H1 (cell line): ENCODE results near the gene CCDC78. TPM values are rescaled to one million over a fixed set of nuclear protein-coding genes. Genes with fewer than 3 reads are reported as not detected.

Source experiments
- CTCF ChIA-PET: fragments of 300-600 bp; sonication (Branson Sonifier 250); formaldehyde crosslinking; loops from one replicate; lab custom pipeline; 2021; ENCODE audit not compliant: partially characterized antibody; lab: Charles Lee
- POLR2A ChIA-PET: fragments of 300-600 bp; sonication (Branson Sonifier 250); formaldehyde crosslinking; loops from one replicate; lab custom pipeline; 2021; ENCODE audit warnings: inconsistent platforms; ENCODE audit not compliant: partially characterized antibody; lab: Charles Lee
- DNase-seq, 2 experiments: peaks; one replicate each; pipeline versions ENCODE4 v3.0.0 to v3.0.0-alpha.2; 2010 to 2022; ENCODE audit warnings: low spot score in 2 of 2, low read depth in 1 of 2, mixed read lengths in 1 of 2
- FAIRE-seq: peaks from 2 replicates; lab custom pipeline; 2011; peaks lifted over from hg19 to GRCh38; lab: Jason Lieb, UNC
- H2AFZ ChIP-seq: 2 replicates; pipeline ENCODE4 v1.8.1; 2012; ENCODE audit warnings: low read length, inconsistent platforms
- H2AK5ac ChIP-seq: 2 replicates; pipeline ENCODE4 v1.6.1; 2013; ENCODE audit warnings: low read depth, low read length
- H2BK120ac ChIP-seq: replicated peaks from 2 replicates; pipeline ENCODE3; 2013; ENCODE audit warnings: low read depth, low read length, inconsistent platforms
- H2BK12ac ChIP-seq: 2 replicates; pipeline ENCODE4 v1.6.1; 2013; ENCODE audit warnings: low read depth, low read length
- H2BK15ac ChIP-seq: 2 replicates; pipeline ENCODE4 v1.6.1; 2013; ENCODE audit warnings: low read length
- H2BK20ac ChIP-seq: 2 replicates; pipeline ENCODE4 v1.6.1; 2013; ENCODE audit warnings: low read length
- H2BK5ac ChIP-seq: 2 replicates; pipeline ENCODE4 v1.6.1; 2013; ENCODE audit warnings: low read depth, low read length
- H3K14ac ChIP-seq: 2 replicates; pipeline ENCODE4 v1.6.1; 2013; ENCODE audit warnings: inconsistent platforms; ENCODE audit not compliant: insufficient read length
- H3K18ac ChIP-seq: 2 replicates; pipeline ENCODE4 v1.6.1; 2013; ENCODE audit warnings: low read length; ENCODE audit errors: extremely low read depth
- H3K23ac ChIP-seq: 2 replicates; pipeline ENCODE4 v1.6.1; 2013; ENCODE audit warnings: inconsistent platforms; ENCODE audit not compliant: insufficient read length
- H3K23me2 ChIP-seq: 2 replicates; pipeline ENCODE4 v1.6.1; 2013; ENCODE audit warnings: low read depth, low read length
- H3K27ac ChIP-seq: 2 replicates; pipeline ENCODE4 v1.6.1; 2011; ENCODE audit warnings: low read depth, low read length, inconsistent platforms
- H3K27me3 ChIP-seq, 4 experiments: replicated peaks in 1 of 4; 1 replicate in 1 of 4; 2 replicates in 3 of 4; pipeline versions ENCODE4 v1.6.1 to v1.8.1; 2011 to 2013; ENCODE audit warnings: low read length in 3 of 4, mild to moderate bottlenecking in 3 of 4, inconsistent platforms in 2 of 4, mixed read lengths in 2 of 4, moderate library complexity in 1 of 4; ENCODE audit not compliant: control insufficient read depth in 3 of 4, insufficient read depth in 3 of 4; ENCODE audit errors: extremely low read depth in 1 of 4
- H3K36me3 ChIP-seq, 4 experiments: 2 replicates each; pipeline versions ENCODE4 v1.6.1 to v1.8.1; 2011 to 2013; ENCODE audit warnings: mild to moderate bottlenecking in 4 of 4, low read length in 3 of 4, moderate library complexity in 2 of 4, control low read depth in 1 of 4, inconsistent platforms in 1 of 4; ENCODE audit not compliant: insufficient read depth in 4 of 4, control insufficient read depth in 2 of 4
- H3K4ac ChIP-seq: replicated peaks from 2 replicates; pipeline ENCODE3; 2013; ENCODE audit warnings: low read length, low read depth, mixed read lengths, inconsistent platforms; ENCODE audit not compliant: insufficient read length
- H3K4me1 ChIP-seq, 4 experiments: replicated peaks in 1 of 4; 1 replicate in 1 of 4; 2 replicates in 3 of 4; pipeline versions ENCODE4 v1.6.1 to v1.8.1; 2011 to 2013; ENCODE audit warnings: low read length in 3 of 4, inconsistent platforms in 2 of 4, mixed read lengths in 1 of 4; ENCODE audit not compliant: insufficient read depth in 4 of 4, control insufficient read depth in 3 of 4
- H3K4me2 ChIP-seq, 2 experiments: 2 replicates each; pipeline versions ENCODE4 v1.6.1 to v1.8.1; 2011 to 2013; ENCODE audit warnings: low read depth in 2 of 2, low read length in 2 of 2, control low read depth in 1 of 2, inconsistent platforms in 1 of 2, mild to moderate bottlenecking in 1 of 2; ENCODE audit not compliant: insufficient read depth in 1 of 2
- H3K4me3 ChIP-seq, 4 experiments: fragments of 200-600, 300-600 bp in 1 of 4; sonication (generic), shearing (Covaris generic), sonication (Bioruptor Twin) in 1 of 4; 2 replicates each; pipeline versions ENCODE4 v1.5.1 to v1.8.1; 2011 to 2016; ENCODE audit warnings: low read length in 4 of 4, low read depth in 3 of 4, control low read depth in 2 of 4, inconsistent platforms in 2 of 4, mild to moderate bottlenecking in 2 of 4, mixed read lengths in 1 of 4, moderate library complexity in 1 of 4; ENCODE audit not compliant: insufficient read depth in 2 of 4; ENCODE audit errors: extremely low read depth in 1 of 4
- H3K56ac ChIP-seq: replicated peaks from 2 replicates; pipeline ENCODE3; 2013; ENCODE audit warnings: low read depth, mild to moderate bottlenecking, mixed read lengths, low read length, inconsistent platforms; ENCODE audit not compliant: insufficient read length
- H3K79me1 ChIP-seq: 2 replicates; pipeline ENCODE4 v1.6.1; 2013; ENCODE audit warnings: low read depth, low read length, control low read depth
- H3K79me2 ChIP-seq, 2 experiments: 2 replicates each; pipeline versions ENCODE4 v1.6.1 to v1.8.1; 2012 to 2013; ENCODE audit warnings: low read length in 2 of 2, mild to moderate bottlenecking in 2 of 2, inconsistent platforms in 1 of 2; ENCODE audit not compliant: insufficient read depth in 2 of 2, control insufficient read depth in 1 of 2
- H3K9ac ChIP-seq, 4 experiments: replicated peaks in 1 of 4; 1 replicate in 1 of 4; 2 replicates in 3 of 4; pipeline versions ENCODE4 v1.6.1 to v1.8.1; 2011 to 2013; ENCODE audit warnings: low read depth in 3 of 4, low read length in 3 of 4, control low read depth in 2 of 4, mild to moderate bottlenecking in 2 of 4, moderate library complexity in 2 of 4, inconsistent platforms in 1 of 4; ENCODE audit errors: extremely low read depth in 1 of 4
- H3K9me3 ChIP-seq, 2 experiments: 2 replicates each; pipeline versions ENCODE4 v1.6.1 to v1.8.1; 2012 to 2013; ENCODE audit warnings: mild to moderate bottlenecking in 2 of 2, moderate library complexity in 2 of 2, control low read depth in 1 of 2, inconsistent platforms in 1 of 2, low read depth in 1 of 2, low read length in 1 of 2, mixed read lengths in 1 of 2; ENCODE audit not compliant: insufficient read depth in 2 of 2
- H4K20me1 ChIP-seq, 2 experiments: replicated peaks in 1 of 2; 2 replicates each; pipeline versions ENCODE3 to v1.8.1; 2011 to 2013; ENCODE audit warnings: inconsistent platforms in 2 of 2, low read length in 2 of 2, mild to moderate bottlenecking in 1 of 2; ENCODE audit not compliant: insufficient read depth in 2 of 2, control insufficient read depth in 1 of 2
- H4K5ac ChIP-seq: 2 replicates; pipeline ENCODE4 v1.6.1; 2013; ENCODE audit warnings: low read length, low read depth, mixed read lengths, inconsistent platforms; ENCODE audit not compliant: insufficient read length
- H4K8ac ChIP-seq: 2 replicates; pipeline ENCODE4 v1.8.0; 2013; ENCODE audit warnings: mild to moderate bottlenecking, moderate library complexity, low read length, inconsistent platforms; ENCODE audit not compliant: insufficient read depth; ENCODE audit errors: extremely low read depth
- H4K91ac ChIP-seq: replicated peaks from 2 replicates; pipeline ENCODE3; 2013; ENCODE audit warnings: low read length, mixed read lengths, inconsistent platforms; ENCODE audit not compliant: insufficient read length
- MAFK ChIP-seq: IDR thresholded peaks from 2 replicates; pipeline ENCODE4 v1.6.1; 2012; ENCODE audit warnings: low read depth, mild to moderate bottlenecking, improper control_type of control experiment, low read length
- WGBS, 2 experiments: shearing (Covaris generic) in 1 of 2; methylation state at CpG; one replicate each; pipeline versions ENCODE4 v1.1.6 to v1.1.7; 2013 to 2015; ENCODE audit warnings: low lambda C conversion rate in 2 of 2, mixed read lengths in 2 of 2, inconsistent platforms in 1 of 2, low coverage in 1 of 2, missing lambda C conversion rate in 1 of 2; ENCODE audit not compliant: insufficient replicate concordance in 2 of 2, insufficient coverage in 1 of 2, insufficient read length in 1 of 2; ENCODE audit errors: extremely low coverage in 1 of 2, missing lambda C conversion rate in 1 of 2; 5-methylcytosine and 5-hydroxymethylcytosine counted together
- polyA plus RNA-seq, 7 experiments: library from polyadenylated mRNA; depleted of rRNA in 3 of 7; stranded (reverse) in 5 of 7; unstranded in 2 of 7; fragments of >200 nt in 5 of 7; fragments of 200-250 nt in 2 of 7; gene quantifications; 1 replicate in 5 of 7; 2 replicates in 1 of 7; 4 replicates in 1 of 7; pipeline versions ENCODE4 v1.2.1 to v1.2.3, GENCODE V29; 2011 to 2013; ENCODE audit warnings: missing spikeins in 2 of 7, mixed read lengths in 2 of 7
- total RNA-seq: library from RNA; stranded (reverse); fragmentation: NEBNext Ultra II Directional; extraction: Animal tissue kit (Norgen Biotek cat#: 25700); gene quantifications from 2 replicates; pipeline ENCODE4 v1.2.1, GENCODE V29; 2021

Gene CCDC78
- total and polyA plus RNA-seq, 2 of the 8 experiments (the other 6 are each of a cell fraction or from before 2014, with no cell fraction given) = 7.1 to 8.5 TPM

DNA sequence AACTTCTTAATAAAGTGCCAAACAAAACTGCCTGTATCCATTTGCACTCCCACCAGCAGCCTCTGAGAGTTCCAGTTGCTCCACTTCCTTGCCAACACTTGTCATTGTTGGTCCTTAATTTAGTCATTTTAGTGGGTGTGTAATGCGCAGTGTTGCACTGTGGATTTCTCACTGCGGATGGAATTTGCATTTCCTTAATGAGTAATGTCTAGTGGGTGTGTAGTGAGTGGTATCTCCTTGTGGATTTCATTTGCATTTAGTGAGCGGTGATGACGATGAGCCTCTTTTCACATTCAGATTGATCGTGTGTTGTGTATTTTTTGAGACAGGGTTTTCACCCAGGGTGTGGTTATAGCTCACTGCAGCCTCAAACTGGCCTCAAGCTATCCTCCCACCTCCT is 30.2 kb upstream of the CCDC78 start:
- Histone ChIP-seq H2BK120ac (no peak overlapping the region), H2BK20ac (no peak overlapping the region), H3K56ac (no peak overlapping the region), H4K91ac (no peak overlapping the region), H2AK5ac (no peak overlapping the region), H3K4ac (no peak overlapping the region), H3K9me3 (0 out of 4 replicates have a peak, but pooled peaks cover 0 to 3% of the 10 kb centered on the region in 2 experiments), H3K4me1 (peaks cover under 1 to 7% (median 4%) of the 10 kb centered on the region in 4 experiments; a peak in 5 of 7 replicates), H3K4me2 (no peak overlapping the region), H2BK15ac (no peak overlapping the region), H4K8ac (no peak overlapping the region), H2BK5ac (no peak overlapping the region), H3K23me2 (no peaks in the 10 kb centered on the region), H3K27ac (no peak overlapping the region), H3K23ac (no peak overlapping the region), H4K5ac (no peak overlapping the region), H3K36me3 (no peaks in the 10 kb centered on the region), H4K20me1 (no peaks in the 10 kb centered on the region), H3K79me2 (no peaks in the 10 kb centered on the region), H3K27me3 (no peaks in the 10 kb centered on the region), H3K14ac (no peak overlapping the region), H3K79me1 (no peaks in the 10 kb centered on the region), H3K4me3 (no peak overlapping the region), H3K9ac (no peak overlapping the region), H3K18ac (no peak overlapping the region), H2AFZ (no peak overlapping the region), H2BK12ac (no peak overlapping the region)
- CTCF ChIA-PET = interaction anchor here (0.7 to 4.8 kb wide), 5 partner anchors 9 to 44 kb away, joined by 3 to 32 read pairs (median 6); partner anchors contain the start of gene CIAO3
- no peak for FAIRE-seq
- WGBS, 2 experiments = 92% methylated on average over 5 of the region's 5 CpGs; no CpG with 5 or more reads in 1 of the 2 experiments
- TF ChIP-seq MAFK = no peak
- no peak for DNase-seq
- POLR2A ChIA-PET = interaction anchor here (0.8 kb wide), 1 partner anchor 9 kb away, joined by 4 read pairs; no protein-coding TSS in a partner anchor
